Activated T-cell treated with anti-CD3 and anti-CD28 coated beads, Interleukin-2, amount 50 U/mL, for 4 hours (primary cell): ENCODE data around the gene ZFYVE27. TPM values are rescaled to one million over a fixed set of nuclear protein-coding genes. Genes with fewer than 3 reads are reported as not detected.

Experiments
- ATAC-seq, 2 donors: fragments of 200-7000 bp; cut with Tn5 transposase; one replicate each; pipeline ENCODE4 v1.10.0; 2021
- DNase-seq: peaks from one replicate; pipeline ENCODE4 v3.0.0-alpha.2; 2020
- H3K27me3 Mint-ChIP-seq: one replicate; pipeline ENCODE4 v1.8.0; 2021; ENCODE audit warnings: low read depth, mixed read lengths
- H3K36me3 Mint-ChIP-seq: one replicate; pipeline ENCODE4 v1.8.0; 2022; ENCODE audit warnings: mixed read lengths; ENCODE audit not compliant: insufficient read depth
- H3K4me1 Mint-ChIP-seq: one replicate; pipeline ENCODE4 v1.8.0; 2021; ENCODE audit warnings: low read depth, mixed read lengths
- H3K4me3 Mint-ChIP-seq: one replicate; pipeline ENCODE4 v1.8.0; 2021; ENCODE audit warnings: mild to moderate bottlenecking, moderate library complexity, mixed read lengths
- H3K9me3 Mint-ChIP-seq: one replicate; pipeline ENCODE4 v1.8.0; 2021; ENCODE audit warnings: mixed read lengths
- total RNA-seq, 3 donors: library from RNA; stranded (reverse); gene quantifications; one replicate each; pipeline ENCODE4 v1.2.1, GENCODE V29; 2021

ZFYVE27 gene
- total RNA-seq, 3 donors from 2014 or later = 27.1 to 27.6 (median 27.1) TPM

- ATAC-seq (no peak), DNase-seq (no peak)
- no peak overlapping the region for H3K4me3 Mint-ChIP-seq
- H3K9me3 Mint-ChIP-seq = no peaks in the 10 kb centered on the region
- no peaks in the 10 kb centered on the region for H3K36me3 Mint-ChIP-seq
- H3K4me1 Mint-ChIP-seq = peaks cover 32% of the 10 kb centered on the region
- no peaks in the 10 kb centered on the region for H3K27me3 Mint-ChIP-seq
Observed at GRCh38 chr10:97779975-97780374, 43.0 kb downstream of the ZFYVE27 start.

DNA sequence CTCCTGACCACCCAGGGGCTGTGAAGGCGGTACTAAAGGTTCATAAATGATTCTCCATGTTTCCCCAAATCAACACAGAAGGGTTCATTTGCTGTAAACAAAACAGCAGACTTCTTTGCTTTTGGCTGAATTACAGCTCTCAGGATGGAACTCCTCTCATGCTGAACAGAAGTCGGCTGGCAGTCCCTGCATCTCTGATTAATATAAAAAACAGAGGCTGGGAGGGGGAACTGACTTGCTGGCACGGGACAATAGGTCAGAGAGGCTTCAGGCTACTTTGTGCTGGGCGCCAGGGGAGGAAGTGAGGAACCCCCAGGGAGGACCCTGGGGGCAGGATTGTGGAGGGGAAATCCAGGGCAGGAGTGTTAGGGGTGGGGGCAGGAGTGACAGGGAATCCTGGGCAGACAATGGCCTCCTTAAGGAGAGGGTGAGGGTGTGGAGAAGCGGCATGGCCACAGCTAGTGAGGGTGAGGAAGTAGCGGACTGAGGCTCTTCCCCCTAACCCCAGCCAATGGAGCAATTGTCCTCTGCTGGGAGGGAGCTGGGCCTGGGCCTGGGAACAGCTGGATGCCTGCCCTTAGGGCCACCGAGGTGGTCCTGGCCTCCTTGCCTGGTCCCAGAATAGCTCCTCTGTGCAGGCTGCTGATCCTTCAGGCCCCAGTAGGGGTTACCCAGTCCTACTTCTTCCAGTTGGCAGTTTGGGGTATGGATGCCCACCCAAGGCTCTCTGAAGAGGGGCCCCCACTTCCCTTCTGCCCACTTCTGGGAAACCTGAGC, 44.1 kb downstream of the ZFYVE27 start:
- peaks cover 32% of the 10 kb centered on the region for H3K4me1 Mint-ChIP-seq
- no peak overlapping the region for H3K4me3 Mint-ChIP-seq
- ATAC-seq (peak in 1 of 2 donors; percentile 5), DNase-seq (no peak)
- H3K36me3 Mint-ChIP-seq = no peaks in the 10 kb centered on the region
- H3K9me3 Mint-ChIP-seq = no peaks in the 10 kb centered on the region
- no peaks in the 10 kb centered on the region for H3K27me3 Mint-ChIP-seq

- H3K4me3 Mint-ChIP-seq = peak overlapping the region; percentile 19
- no peaks in the 10 kb centered on the region for H3K36me3 Mint-ChIP-seq
- H3K27me3 Mint-ChIP-seq = no peaks in the 10 kb centered on the region
- no peaks in the 10 kb centered on the region for H3K9me3 Mint-ChIP-seq
- ATAC-seq (peak; percentile 56 to 62), DNase-seq (no peak)
- peaks cover 32% of the 10 kb centered on the region for H3K4me1 Mint-ChIP-seq
Observed at GRCh38 chr10:97781618-97782331, 44.8 kb downstream of the ZFYVE27 start.

DNA sequence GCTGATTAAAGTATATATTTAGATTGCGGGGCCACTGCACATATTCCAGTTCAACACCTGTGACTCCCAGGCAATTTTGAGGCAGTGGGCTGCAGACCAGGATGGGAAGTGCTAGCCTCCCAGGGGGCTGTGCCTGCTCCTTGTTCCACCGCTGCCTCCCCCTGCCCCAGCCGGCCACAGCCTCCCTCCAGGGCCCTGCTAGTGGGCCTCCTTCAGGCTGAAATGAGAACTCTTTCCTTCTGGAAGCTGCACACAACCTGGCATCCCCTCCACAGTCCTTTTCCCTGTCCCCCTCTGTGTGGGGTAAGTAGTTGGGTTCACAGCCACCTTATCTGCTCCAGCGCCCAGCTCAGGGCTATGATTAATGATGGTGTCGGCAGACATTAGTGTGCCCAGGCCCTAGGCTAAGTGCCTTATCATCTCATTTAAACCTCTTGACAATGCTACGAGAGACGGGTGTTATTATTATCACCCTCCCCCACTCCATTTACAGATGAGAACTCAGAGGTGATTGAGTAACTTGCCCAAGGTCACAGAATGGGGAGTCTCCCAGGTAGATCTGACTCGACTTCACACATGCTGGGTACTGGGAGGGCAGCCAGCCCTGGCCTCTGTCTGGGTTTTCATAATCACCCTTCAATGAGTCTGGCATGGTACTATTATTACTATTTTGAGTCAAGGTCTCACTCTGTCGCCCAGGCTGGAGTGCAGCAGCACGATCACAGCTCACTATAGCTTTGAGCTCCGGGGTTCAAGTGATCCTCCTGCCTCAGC, 45.7 kb downstream of the ZFYVE27 start:
- no peaks in the 10 kb centered on the region for H3K36me3 Mint-ChIP-seq
- H3K9me3 Mint-ChIP-seq = no peaks in the 10 kb centered on the region
- ATAC-seq = no peak
- no peaks in the 10 kb centered on the region for H3K27me3 Mint-ChIP-seq
- no peak overlapping the region for H3K4me3 Mint-ChIP-seq
- no peak for DNase-seq
- peaks cover 32% of the 10 kb centered on the region for H3K4me1 Mint-ChIP-seq

DNA sequence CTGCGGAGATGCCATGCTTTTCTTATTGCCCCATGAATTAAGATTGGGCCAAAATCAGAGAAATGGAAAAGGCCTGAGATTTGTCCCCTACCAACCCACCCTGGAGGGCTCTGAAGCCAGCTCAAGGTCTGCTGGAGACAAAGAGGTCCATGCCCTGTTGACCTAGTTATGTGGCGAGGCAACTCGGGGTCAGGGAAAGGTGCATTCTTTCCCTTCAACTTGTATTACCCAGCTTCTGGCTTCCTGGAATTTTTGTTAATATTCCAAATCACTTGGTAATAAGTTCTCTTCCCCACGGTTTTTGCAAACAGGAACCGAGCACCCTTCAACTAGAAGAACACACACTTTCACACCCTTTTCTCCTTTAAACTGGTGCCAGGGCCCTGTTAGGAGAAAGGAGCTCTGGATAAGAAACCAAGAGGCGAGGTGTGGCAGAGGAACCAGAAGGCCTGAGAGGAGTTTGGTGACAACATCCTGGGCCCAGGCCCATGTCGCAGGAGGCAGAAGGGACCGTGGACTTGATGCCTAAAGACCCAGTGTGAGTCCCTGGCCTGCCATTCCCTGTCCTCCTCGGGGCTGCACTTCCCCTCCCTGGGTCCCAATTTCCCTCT, 47.4 kb downstream of the ZFYVE27 start:
- H3K4me3 Mint-ChIP-seq = no peak overlapping the region
- H3K27me3 Mint-ChIP-seq = no peaks in the 10 kb centered on the region
- no peaks in the 10 kb centered on the region for H3K36me3 Mint-ChIP-seq
- ATAC-seq (no peak), DNase-seq (no peak)
- H3K4me1 Mint-ChIP-seq = peaks cover 30% of the 10 kb centered on the region
- H3K9me3 Mint-ChIP-seq = no peaks in the 10 kb centered on the region

DNA sequence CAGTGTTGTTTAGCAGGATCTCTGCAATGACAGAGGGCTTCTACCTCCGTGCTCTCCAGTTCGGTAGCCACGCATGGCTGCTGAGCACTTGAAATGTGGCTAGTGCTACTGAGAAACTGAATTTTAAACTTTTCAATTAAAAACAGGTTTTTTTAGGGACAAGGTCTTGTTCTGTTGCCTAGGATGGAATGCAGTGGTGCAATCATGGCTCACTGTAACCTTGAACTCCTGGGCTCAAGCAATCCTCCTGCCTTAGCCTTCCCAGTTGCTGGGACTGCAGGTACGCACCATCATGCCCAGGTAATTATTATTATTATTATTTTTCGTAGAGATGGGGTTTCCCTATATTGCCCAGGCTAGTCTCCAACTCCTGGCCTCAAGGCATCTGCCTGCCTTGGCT, 48.3 kb downstream of the ZFYVE27 start:
- H3K36me3 Mint-ChIP-seq = no peaks in the 10 kb centered on the region

DNA sequence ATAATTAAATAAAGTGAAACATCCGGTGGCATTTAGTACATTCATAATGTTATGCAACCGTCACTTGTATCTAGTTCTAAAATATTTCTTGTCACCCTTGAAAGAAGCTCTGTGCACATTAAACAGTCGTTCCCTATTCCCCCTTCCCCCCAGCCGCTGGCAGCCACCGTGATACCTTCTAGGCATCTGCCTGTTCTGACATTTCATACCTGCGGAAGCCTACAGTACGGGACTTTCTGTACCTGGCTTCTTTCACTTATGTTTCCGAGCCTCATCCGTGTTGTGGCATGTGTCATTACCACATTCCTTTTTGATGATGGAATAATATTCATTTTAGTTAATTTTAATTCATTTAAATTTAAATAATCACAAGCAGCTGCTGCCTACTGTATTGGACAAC, 48.8 kb downstream of the ZFYVE27 start:
- no peaks in the 10 kb centered on the region for H3K36me3 Mint-ChIP-seq
- no peaks in the 10 kb centered on the region for H3K27me3 Mint-ChIP-seq
- DNase-seq (no peak), ATAC-seq (no peak)
- no peaks in the 10 kb centered on the region for H3K9me3 Mint-ChIP-seq
- H3K4me3 Mint-ChIP-seq = no peak overlapping the region
- peaks cover 20% of the 10 kb centered on the region for H3K4me1 Mint-ChIP-seq

More for the DNA sequence above, 48.3 kb downstream of the ZFYVE27 start:
- Mint-ChIP-seq H3K4me1 (peaks cover 25% of the 10 kb centered on the region), H3K9me3 (no peaks in the 10 kb centered on the region), H3K27me3 (no peaks in the 10 kb centered on the region), H3K4me3 (no peak overlapping the region)
- ATAC-seq (no peak), DNase-seq (no peak)

GRCh38 chr10:97788552-97789442, 51.9 kb downstream of the ZFYVE27 start:
- no peaks in the 10 kb centered on the region for H3K36me3 Mint-ChIP-seq
- H3K9me3 Mint-ChIP-seq = no peaks in the 10 kb centered on the region
- no peak overlapping the region for H3K4me3 Mint-ChIP-seq
- H3K27me3 Mint-ChIP-seq = no peaks in the 10 kb centered on the region
- DNase-seq (no peak), ATAC-seq (no peak)
- H3K4me1 Mint-ChIP-seq = peaks cover 10% of the 10 kb centered on the region

DNA sequence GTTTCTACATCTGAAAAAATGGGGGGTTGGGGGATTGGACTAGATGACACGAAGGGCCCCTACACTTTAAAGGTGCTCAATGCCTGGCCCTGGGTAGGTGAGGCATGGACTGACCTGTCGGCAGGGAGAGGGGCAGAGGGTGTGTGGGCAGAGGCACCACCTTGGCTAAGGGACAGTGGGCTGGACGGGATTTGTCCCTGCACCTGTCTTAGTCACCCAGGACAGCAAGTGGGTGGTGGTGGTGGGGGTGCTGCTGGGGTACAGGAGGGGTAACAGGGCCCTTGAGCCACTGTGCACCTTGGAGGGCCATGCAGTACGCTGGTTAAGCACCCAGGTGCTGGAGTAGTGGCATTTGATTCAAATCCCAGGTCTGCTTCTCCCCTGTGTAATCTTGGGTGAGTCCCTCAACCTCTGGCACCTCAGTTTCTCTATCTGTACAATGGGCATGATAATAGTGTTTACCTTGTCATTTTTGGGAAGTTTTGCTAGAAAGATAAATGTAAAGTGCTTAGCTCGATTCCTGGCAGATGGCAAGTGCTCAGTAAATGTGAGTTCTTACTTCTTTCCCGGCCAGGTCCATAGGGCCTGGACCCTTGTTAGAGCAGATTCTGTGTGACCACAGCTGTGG, 53.0 kb downstream of the ZFYVE27 start:
- no peaks in the 10 kb centered on the region for H3K9me3 Mint-ChIP-seq
- H3K4me1 Mint-ChIP-seq = peaks cover 13% of the 10 kb centered on the region
- no peaks in the 10 kb centered on the region for H3K36me3 Mint-ChIP-seq
- DNase-seq (no peak), ATAC-seq (no peak)
- H3K27me3 Mint-ChIP-seq = no peaks in the 10 kb centered on the region
- no peak overlapping the region for H3K4me3 Mint-ChIP-seq

GRCh38 chr10:97791824-97792721, 55.1 kb downstream of the ZFYVE27 start:
- Mint-ChIP-seq H3K4me1 (peaks cover 31% of the 10 kb centered on the region), H3K27me3 (no peaks in the 10 kb centered on the region), H3K9me3 (no peaks in the 10 kb centered on the region), H3K4me3 (no peak overlapping the region), H3K36me3 (no peaks in the 10 kb centered on the region)
- DNase-seq (peak; percentile 74), ATAC-seq (peak; percentile 70 to 73)

DNA sequence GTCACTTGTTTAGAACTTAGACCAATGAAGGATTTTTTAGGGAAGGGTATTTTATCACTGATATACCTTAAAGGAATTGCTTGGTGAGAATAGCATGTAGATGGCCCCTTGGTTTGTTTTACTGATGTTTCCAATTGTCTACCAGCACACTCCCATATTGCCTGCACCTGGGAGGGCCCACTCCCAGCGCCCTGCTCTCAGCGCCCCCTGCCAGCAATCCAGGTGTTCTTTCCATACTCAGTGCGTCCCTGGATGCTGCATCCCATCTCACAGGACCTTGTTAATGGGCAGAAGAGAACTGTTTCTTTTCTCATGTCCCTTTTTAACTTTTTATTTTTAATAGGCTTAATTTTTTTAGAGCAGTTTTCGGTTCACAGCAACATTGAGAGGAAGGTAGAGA, 59.0 kb downstream of the ZFYVE27 start:
- ATAC-seq (no peak), DNase-seq (no peak)
- no peaks in the 10 kb centered on the region for H3K36me3 Mint-ChIP-seq
- peaks cover 41% of the 10 kb centered on the region for H3K4me1 Mint-ChIP-seq
- no peaks in the 10 kb centered on the region for H3K27me3 Mint-ChIP-seq
- peaks cover 15% of the 10 kb centered on the region for H3K9me3 Mint-ChIP-seq
- no peak overlapping the region for H3K4me3 Mint-ChIP-seq

GRCh38 chr10:97796651-97797050, 59.7 kb downstream of the ZFYVE27 start:
- Mint-ChIP-seq H3K36me3 (no peaks in the 10 kb centered on the region), H3K4me3 (peak overlapping the region; percentile 70), H3K27me3 (no peaks in the 10 kb centered on the region), H3K9me3 (peaks cover 15% of the 10 kb centered on the region), H3K4me1 (peaks cover 41% of the 10 kb centered on the region)
- ATAC-seq (peak; percentile 69 to 71), DNase-seq (no peak)
